DMS79 treated with DMSO at 0.1 percent for 48 hours (cell line): Measurements from ENCODE around the gene PALLD.
"Not testable (repeated sequence)": the region's sequence is repeated elsewhere in the genome, so short reads cannot be mapped to it uniquely, and the experiment has no call there.

Source experiments
- DNase-seq: peaks from one replicate; lab custom pipeline; 2025; lab: John Stamatoyannopoulos, UW

PALLD gene

DNA sequence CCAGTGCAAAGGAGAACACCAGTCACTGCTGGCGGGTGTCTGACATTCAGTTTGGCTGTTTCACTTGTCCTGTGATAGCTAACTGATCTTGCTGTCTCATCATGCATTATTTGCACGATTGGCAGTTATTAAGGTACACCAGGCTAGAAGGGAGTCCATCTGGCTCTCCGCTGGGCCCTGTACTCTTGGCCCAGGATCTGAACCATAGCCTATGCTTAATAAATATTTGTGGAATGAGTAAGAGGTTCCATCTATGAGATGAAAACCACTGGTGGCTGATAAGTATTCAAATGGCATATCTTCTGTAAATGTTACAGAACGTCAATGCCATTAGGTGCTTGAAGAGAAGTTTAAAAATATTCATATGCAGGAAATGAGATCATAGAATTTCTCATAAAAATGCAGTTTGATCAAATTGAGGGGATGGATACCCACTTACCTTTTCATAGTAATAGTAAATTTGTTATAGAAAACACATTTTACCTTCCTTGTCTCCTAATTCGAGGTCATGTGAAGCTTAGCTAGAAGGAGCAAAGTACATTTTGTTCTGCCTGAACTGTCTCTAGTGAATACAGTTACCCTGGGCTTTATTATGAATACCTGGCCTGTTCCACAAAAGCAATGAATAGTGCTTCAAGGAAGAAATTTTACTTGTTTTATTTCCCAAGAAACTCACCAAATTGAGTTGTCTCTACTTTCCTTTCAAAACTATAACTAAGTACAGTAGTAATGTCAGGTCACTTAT, 299.7 kb downstream of the PALLD start:
- DNase-seq, result no peak

DNA sequence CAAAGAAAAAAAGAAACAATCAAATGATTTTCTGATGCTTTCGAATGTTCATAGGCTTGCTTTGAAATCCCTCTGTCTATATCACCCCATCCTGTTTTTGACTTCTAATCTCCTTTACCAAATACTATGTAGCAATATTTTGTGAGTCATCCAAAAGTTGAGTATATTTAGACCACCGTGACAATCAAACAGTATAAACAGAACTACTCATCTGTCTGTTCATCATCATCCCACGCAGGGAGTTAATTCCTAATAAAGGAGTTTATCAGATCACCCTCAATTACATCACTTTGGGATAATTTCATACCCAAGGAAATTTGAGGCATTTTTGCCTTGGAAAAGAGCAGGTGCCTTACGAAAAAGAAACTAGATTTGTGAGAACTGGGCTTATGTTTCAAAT, 300.3 kb downstream of the PALLD start:
- DNase-seq, result no peak

DNA sequence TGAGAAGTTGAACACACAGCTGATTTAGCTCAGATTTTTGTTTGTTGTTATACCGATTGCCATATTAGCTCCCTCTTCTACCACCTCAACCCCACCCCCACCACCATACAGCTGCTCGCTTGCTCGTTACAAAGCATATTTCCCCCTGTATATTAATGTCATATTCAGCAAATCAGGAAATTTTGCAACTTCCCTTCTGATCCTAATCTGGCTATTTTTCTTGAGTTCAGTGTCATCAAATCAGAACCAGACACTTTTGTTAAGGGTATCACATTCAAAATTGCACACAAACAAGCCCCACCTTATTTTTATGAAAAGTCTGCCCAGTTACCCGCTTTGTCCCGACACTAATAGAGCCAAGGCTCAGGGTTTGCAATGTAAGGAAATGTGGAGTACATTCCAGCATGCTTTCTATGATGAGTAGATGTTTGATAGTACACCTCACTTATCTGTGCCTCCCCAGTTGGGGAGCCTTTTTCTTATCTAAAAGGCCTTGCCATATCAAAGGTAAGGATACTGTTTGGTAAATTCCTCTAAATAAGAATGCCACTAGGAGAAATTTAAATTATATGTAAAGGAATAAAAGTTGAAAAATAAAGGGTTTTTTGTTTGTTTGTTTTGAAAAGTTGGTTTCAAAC, 301.0 kb downstream of the PALLD start:
- no peak for DNase-seq

DNA sequence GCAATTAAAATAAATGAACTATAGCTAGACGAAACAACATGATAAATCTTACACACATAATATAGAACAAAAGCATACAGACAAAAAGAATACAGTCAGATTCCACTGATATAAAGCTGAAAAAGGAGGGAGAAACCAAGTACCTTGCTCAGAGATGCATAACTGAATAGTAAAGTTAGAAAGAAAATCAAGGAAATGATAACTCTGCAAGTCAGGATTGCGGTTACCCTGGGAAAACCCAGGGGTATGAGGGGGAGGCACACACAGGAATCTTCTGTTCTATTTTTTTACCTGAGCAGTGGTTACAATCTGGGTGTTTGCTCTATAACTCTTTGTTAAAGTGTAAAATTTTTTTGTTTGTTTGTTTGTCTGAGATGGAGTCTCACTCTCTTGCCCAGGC, 304.1 kb downstream of the PALLD start:
- DNase-seq, result no peak

DNA sequence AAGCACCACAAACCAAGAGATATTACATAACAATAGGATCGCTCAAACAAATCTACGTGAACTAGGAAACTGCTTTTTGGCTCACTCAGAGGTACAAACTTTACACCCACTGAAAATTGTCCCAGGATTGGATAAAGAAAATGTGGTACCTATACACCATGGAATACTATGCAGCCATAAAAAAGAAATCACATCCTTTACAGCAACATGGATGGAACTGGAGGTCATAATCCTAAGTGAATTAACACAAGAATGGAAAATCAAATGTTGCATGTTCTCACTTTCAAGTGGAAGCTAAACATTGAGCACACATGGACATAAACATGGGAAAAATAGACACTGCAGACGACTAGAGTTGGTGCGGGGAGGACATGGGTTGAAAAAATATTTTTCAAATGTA, 305.4 kb downstream of the PALLD start:
- DNase-seq, result no peak

DNA sequence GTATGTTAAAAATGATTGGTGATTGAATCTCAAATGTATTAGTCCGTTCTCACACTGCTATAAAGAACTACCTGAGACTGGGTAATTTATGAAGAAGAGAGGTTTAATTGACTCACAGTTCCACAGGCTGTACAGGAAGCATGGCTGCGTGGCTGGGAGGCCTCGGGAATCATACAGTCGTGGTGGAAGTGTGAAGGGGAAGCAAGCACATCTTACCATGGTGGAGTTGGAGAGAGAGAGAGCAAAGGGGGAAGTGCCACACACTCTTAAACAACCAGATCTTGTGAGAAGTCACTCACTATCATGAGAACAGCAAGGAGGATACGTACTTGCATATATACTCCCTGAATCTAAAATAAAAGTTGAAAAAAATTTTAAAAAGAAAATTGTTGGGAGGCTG, 306.2 kb downstream of the PALLD start:
- DNase-seq, result not testable (repeated sequence)

DNA sequence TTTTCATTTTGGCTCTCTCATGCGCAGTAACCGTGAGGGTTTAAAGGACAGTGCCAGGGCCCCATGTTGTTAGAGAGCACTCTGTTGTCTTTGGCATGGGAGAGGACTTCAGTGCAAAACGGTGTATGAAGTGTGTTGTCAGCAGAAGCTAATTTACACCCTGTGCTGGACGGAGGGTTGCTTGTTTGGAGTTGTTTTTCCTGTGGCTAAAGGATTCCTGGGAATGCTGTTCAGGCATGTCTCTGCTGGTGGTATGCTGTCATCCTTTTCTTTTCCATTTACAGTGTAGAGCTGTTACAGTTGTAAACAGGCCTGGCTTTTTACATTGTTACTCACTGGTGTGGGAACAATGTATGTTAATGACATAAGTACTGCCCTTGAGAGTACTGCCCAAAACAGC, 306.9 kb downstream of the PALLD start:
- no peak for DNase-seq

DNA sequence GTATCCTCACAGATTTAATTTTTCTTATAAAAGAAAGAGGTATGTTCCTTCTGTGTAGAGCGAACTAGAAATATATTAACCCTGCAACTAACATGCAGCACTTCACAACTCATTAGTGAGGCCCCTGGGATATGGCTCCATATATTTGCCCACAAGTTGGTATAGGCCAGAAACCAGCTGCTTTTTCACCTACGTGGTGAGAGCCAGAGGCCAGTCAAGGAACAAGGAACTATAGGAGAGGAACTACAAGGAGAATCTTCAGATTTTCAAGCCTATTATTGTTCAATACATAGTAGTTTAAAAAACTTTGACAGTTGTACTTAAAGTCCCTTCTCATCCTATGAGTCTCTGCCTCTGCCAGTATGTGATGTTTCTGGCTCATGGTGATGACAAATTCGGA, 307.3 kb downstream of the PALLD start:
- DNase-seq, result no peak

DNA sequence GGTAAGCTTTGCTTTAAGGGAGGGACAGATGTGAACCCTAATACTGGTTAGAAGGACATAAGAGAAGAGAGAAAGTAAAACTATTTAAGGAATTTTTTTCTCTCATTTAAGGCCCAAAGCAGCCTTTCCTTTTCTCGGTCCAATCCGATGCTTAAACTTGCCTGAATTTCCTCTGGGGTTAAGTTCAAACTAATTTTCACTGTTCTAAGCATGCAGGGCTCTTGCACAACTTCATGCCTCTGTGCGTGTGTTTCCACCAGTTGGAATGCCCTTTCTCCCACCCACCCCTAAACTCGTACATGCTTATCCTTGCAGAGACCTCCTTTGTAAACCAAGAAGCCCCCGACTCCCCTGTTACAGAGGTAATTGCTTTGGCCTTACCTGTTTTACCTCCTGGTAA, 308.5 kb downstream of the PALLD start:
- no peak for DNase-seq

DNA sequence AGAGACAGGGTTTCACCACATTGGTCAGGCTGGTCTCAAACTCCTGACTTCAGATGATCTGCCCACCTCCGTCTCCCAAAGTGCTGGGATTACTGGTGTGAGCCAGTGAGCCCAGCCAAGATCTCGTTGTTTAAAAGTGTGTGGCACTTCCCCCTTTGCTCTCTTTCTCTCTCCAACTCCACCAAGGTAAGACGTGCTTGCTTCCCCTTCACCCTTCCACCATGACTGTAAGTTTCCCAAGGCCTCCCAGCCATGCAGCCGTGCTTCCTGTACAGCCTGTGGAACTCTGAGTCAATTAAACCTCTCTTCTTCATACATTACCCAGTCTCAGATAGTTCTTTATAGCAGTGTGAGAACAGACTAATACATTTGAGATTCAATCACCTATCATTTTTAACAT, 309.4 kb downstream of the PALLD start:
- not testable (repeated sequence) for DNase-seq

DNA sequence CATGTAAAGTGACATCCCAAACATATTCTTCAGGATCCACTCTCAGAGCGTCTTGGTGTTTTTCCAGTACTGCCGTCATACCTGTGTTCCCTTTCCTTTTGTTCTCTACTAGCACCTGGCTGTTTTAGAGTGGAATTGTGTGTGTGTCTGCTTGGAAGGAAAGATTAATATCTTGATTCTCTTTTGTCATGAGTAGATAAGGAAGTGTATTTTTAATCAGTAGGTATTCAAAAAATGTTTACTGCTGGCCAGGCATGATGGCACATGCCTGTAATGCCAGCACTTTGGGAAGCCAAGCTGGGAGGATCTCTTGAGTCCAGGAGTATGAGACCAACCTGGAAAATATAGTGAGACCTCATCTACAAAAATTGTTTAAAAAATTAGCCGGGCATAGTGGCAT, 314.4 kb downstream of the PALLD start:
- no peak for DNase-seq

DNA sequence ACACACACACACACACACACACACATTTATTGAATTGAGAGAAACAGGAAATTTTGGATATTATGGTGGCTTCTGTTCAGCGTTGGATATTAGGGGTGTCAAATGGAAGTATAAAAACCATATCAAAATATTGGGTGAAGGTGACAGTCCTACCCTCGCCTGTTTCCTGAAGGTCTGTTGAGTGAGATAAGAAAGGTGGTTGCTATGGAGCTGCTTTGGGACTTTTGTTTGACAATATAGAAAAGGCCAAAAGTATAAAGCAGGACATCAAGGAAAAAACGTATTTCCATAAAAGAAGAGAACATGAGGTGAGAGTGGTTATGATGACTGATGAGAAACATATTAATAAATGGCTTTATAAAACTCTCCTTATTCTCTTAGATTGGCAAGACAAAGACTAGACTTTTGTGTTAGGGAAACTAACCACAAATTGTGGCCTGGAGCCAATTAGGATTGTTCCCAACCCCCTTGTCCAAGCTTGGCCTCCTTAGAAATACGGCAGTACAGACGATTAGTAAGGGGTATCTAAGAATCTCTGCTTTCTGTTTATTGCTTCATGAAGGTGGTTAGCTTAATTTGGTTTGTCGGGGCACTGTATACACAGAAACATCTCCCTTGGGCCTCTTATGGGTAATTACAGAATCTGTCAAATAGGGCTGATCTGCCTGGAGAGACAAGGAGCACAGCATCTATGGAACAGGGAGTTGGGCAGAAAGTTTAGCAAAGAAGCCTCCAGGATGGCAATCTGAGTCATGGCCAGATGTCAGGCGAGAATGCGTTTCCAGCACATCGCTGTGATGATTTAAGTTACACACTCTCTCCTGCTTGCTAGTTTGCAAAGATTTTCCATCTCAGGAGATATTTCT, 315.2 kb downstream of the PALLD start:
- DNase-seq, result no peak

DNA sequence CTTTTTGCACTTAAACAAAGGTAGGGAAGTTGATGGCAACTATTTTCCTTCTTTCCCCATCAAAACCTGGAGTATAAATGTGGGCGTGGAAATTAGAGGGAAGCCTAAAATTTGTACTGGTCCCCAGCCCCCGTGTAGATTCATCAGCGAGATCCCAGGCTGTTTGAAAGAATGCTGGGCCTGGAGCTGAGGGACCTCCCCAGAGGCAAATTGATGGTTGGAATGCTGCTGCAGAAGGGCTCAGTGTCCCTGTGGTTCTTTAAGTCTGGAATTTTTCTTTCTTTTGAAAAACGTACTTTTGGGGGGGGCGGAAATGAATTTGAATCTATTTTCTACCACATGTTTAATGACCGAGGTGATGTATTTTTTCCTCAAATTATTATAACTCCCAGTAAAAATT, 316.0 kb downstream of the PALLD start:
- DNase-seq, result no peak

DNA sequence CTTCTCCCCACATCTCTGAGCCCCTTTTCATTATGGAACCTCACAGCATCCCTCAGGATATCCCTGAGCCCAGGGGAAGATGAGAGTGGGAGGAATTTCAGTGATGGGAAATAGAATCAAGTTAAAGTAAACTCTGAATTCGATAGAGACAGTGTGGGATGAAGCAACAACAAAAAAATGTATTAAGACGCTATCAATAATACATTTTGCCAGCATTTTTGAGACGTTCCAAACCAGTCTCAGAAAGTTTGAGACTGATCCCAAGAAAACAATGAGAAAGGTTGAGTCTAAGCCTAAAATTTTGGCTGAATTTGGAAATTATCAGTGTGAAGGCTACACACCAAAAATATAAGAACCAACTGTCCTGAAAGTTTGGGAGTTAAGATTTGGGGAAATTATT, 317.0 kb downstream of the PALLD start:
- no peak for DNase-seq

DNA sequence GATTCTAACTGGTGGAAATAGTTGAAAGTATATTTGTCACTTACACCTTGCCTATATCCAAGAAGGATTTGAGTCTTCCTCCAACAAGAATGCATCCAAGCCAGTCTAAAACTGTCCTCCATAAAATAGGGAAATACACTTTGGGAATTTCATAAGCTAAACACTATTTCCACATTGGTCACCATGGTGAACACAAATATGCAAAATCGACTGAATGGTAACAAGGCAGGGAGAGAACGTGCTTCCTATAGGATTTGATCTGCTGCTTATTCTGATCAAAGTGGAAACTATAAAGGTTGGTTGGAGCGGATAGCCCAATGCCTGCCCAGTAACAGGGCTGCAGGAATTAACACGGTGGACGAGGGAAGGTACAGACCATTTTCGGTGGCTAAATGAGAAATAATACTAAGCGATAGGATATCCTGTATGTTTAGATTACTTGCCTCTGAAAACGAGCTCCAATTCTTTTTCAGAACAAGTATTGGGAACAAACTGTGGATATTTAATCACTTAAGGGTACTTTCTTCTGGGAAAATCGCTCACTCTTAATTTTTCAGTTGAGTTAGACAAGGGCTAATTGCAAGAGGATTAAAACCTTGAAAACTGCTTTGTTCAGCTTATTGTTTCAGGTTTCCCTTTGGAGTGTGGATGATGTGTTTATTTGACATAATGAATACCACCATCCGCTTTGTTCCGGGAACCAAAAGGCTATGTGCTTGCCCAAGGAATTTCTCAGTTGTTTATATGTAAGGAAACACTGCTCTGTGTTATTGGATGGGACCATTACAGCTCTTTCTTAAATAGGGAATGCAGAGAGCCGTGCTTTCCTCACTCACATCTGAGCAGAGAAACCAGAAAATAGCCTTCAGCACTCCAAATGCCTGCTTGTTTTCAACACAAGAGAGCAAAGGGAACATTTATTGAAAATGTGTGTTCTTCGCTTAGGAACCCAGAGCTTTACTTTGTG, 318.8 kb downstream of the PALLD start:
- no peak for DNase-seq

DNA sequence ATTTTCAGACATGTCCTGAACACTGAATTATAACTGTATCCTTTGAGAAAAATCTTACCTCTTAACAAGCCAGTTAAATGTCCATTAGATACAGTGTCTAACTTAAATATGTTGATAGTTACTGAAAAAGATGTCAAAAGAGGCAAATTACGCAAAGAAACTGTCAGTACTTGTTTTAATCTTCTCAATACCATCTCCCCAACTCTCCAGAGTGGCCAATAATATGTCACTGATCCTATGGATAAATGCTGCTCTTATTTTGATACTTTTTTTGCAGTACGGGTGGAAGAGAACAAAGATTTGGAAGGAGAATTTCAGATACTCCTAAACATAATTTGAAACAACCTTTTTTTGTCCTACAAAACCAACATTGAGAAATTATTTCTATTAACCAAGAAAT, 320.5 kb downstream of the PALLD start:
- no peak for DNase-seq

DNA sequence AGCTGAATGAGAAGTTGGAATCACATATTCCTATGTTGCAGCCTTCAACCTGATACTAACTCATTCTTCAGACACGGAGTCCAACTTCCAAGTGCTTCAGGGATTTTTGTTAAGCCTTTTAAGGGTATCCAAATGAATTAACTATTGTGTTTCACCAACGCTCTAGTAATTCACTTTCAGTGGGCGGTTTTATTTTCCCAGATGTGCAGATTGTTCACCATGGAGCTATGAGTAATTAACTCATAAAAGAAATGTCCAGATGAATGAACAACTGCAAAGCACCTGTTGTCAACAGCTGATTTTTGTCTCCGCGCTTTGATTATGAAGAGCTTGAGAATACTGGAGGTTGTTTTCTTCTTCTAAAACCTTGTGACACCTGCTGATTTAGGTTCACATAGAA, 325.6 kb downstream of the PALLD start:
- DNase-seq, result no peak

DNA sequence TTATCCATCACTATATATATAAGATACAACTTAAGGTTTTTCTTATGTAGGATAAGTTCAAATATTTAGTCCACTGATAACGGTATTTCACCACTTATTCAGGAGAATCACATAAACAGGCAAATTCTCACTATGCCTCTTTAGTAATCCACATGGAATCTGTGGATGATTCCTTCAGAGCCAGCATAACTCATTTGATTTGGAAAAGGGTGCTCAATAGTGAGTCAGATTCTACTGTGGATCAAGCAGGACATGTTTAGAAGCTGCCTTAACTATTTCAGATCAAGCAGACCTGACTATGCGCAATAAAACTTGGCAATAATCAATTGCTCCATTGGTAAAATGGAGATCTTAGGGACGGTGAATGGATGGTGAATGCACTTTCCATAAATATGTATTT, 329.1 kb downstream of the PALLD start:
- DNase-seq, result no peak

DNA sequence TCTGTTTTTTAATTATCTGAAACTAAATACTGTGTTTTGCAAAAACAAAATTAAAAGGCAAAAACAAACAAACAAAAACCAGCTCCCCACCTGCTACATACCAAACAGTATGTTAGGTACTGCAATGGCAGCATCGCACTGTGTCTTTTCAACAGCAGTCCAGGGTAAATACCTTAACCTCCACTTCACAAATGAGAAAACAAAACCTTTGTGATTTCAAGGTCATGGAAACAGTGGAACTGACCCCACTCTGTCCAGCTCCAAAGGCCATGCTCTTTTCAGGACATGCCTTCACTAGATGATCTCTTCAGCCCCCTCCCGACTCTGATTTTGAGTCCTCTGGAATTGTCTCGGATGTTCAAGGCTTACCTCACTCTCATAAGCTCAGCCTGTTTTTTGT, 329.8 kb downstream of the PALLD start:
- DNase-seq, result no peak

DNA sequence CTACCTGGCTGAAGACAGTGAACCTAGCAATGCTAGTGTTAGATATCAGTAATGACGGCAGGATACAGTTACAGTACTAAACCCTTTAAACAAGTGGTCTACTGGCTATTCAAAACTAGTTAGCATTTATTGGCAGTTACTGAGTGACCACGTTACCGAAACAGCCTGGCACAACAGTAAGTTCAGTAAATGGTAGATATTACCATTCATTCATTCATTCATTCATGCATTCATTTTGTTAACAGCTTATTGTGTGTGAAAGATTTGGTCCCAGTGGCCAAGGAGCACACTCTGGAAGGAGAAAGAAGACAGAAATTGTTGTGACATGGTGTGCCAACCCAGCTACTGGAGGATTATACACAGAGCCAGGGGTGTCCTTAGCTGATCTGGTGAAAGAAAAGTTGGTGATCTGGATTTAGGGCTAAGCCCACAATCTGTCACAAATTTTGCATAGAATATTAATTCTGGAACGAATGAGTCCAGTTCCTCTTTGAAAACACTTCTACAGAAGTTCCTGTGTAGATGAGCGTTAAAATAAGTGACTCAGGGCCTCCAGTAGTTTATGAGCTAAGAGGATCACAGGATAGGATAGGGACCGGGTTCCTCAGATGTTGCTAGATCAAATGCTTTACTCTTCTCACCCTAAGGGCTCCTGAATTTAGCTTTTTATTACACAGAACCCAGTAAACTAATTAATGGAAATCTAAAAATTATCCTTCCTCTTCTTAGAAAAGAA, 334.1 kb downstream of the PALLD start:
- no peak for DNase-seq

DNA sequence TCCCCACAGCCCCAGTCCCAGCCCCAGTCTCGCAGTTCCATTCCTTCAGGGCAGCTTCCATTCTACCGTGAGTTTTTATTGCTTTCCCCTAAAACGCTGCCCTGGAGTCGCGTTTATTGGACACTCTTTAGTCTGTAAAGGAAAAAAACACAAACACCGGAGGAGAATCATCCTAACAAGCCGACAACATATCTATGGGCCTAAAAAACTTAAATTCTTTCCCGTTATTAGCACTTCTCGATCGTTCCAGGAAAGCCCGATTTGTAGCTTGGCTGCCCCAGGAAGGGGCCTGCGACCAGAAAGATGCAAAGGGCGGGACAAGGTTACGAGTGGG, 334.7 kb downstream of the PALLD start:
- no peak for DNase-seq
